T-helper 2 cell (primary cell): ENCODE data around the gene MFSD12.
"Not testable (repeated sequence)": the region's sequence is repeated elsewhere in the genome, so short reads cannot be mapped to it uniquely, and the experiment has no call there.

Experiments used
- DNase-seq, 5 experiments: peaks; one replicate each; pipeline versions ENCODE4 v3.0.0 to v3.0.0-alpha.2; 2012 to 2022

MFSD12 gene

GRCh38 chr19:3584036-3584802 lies 26.8 kb upstream of the MFSD12 start:
- not testable (repeated sequence) for DNase-seq

- DNase-seq, result not testable (repeated sequence)
Observed at GRCh38 chr19:3581792-3582191, 24.4 kb upstream of the MFSD12 start.

GRCh38 chr19:3580156-3580934 lies 23.0 kb upstream of the MFSD12 start:
- DNase-seq, result no peak

GRCh38 chr19:3578390-3578789 lies 21.0 kb upstream of the MFSD12 start:
- DNase-seq, result no peak

GRCh38 chr19:3577723-3578344 lies 20.4 kb upstream of the MFSD12 start:
- no peak for DNase-seq

GRCh38 chr19:3576696-3577443 lies 19.5 kb upstream of the MFSD12 start:
- DNase-seq, result no peak

- no peak for DNase-seq
Observed at GRCh38 chr19:3575949-3576673, 18.7 kb upstream of the MFSD12 start.

GRCh38 chr19:3575260-3575741 lies 17.9 kb upstream of the MFSD12 start:
- DNase-seq, result peak in 1 of 5 experiments; percentile 39

- peak; percentile 69 to 93 (median 75) for DNase-seq
Observed at GRCh38 chr19:3573858-3574637, 16.7 kb upstream of the MFSD12 start.

- DNase-seq, result peak in 1 of 5 experiments; percentile 38
Observed at GRCh38 chr19:3573162-3573857, 15.9 kb upstream of the MFSD12 start.

- no peak for DNase-seq
Observed at GRCh38 chr19:3572855-3573161, 15.4 kb upstream of the MFSD12 start, which contains the start of gene HMG20B. Gene HMG20B, plus strand, starts transcription at chr19:3572944. Its CDS starts 366 bp downstream, at chr19:3573310.

GRCh38 chr19:3572132-3572854 lies 14.9 kb upstream of the MFSD12 start:
- DNase-seq, result peak; percentile 98 to 100 (median 99)

- no peak for DNase-seq
Observed at GRCh38 chr19:3570606-3571011, 13.2 kb upstream of the MFSD12 start.

GRCh38 chr19:3570042-3570441 lies 12.7 kb upstream of the MFSD12 start:
- DNase-seq, result not testable (repeated sequence)

- no peak for DNase-seq
Observed at GRCh38 chr19:3565139-3565538, 7.8 kb upstream of the MFSD12 start.

- no peak for DNase-seq
Observed at GRCh38 chr19:3563709-3564524, 6.5 kb upstream of the MFSD12 start.

- DNase-seq, result peak; percentile 35 to 56 (median 52)
Observed at GRCh38 chr19:3556978-3557460, 367 bp downstream of the MFSD12 start.

GRCh38 chr19:3556423-3556977 lies 886 bp downstream of the MFSD12 start:
- DNase-seq, result no peak
